Stimulated activated CD8-positive, alpha-beta memory T cell treated with anti-CD3 and anti-CD28 coated beads, Interleukin-4, amount 100 ng/mL, for 24 hours (primary cell): ENCODE data around the gene MUCL3.
"Not testable (repeated sequence)": the region's sequence is repeated elsewhere in the genome, so short reads cannot be mapped to it uniquely, and the experiment has no call there.

Source experiments
- DNase-seq: peaks from one replicate; pipeline ENCODE4 v3.0.0-alpha.2; 2020; ENCODE audit warnings: low read depth

The MUCL3 gene, protein sequence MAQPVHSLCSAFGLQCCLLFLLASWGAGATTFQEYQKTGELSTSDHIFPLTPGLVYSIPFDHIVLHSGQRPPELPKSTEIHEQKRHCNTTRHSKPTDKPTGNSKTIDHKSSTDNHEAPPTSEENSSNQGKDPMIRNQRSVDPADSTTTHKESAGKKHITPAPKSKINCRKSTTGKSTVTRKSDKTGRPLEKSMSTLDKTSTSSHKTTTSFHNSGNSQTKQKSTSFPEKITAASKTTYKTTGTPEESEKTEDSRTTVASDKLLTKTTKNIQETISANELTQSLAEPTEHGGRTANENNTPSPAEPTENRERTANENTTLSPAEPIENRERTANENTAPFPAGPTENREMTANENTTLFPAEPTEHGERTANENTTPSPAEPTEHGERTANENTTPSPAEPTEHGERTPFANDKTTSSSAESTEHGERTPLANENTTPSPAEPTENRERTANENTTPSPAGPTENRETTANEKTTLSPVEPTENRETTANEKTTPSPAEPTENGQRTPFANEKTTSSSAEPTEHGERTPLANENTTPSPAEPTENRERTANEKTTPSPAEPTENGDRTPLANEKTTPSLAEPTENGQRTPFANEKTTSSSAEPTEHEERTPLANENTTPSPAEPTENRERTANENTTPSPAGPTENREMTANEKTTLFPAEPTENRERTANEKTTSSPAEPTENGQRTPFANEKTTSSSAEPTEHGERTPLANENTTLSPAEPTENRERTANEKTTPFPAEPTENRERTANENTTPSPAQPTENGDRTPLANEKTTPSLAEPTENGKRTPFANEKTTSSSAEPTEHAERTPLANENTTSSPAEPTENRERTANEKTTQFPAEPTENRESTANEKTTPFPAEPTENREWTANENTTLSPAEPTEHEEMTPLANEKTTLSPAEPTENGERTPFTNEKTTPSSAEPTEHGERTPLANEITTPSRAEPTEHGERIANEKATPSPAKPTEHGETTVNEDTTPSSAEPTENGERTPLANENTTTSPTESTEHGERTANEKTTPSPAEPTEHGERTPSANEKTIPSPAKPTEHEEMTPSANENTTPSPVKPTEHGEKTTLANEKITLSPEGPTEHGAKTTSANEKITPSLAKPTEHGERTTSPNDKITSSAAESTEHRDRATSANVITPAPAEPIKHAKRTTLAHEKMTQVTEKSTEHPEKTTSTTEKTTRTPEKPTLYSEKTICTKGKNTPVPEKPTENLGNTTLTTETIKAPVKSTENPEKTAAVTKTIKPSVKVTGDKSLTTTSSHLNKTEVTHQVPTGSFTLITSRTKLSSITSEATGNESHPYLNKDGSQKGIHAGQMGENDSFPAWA (N-terminal part only)

GRCh38 chr6:30940361-30940986, at the start of gene MUCL3:
Gene MUCL3, plus strand, starts transcription at chr6:30940973. Its CDS starts 27 bp downstream, at chr6:30941000.
- no peak for DNase-seq

DNA sequence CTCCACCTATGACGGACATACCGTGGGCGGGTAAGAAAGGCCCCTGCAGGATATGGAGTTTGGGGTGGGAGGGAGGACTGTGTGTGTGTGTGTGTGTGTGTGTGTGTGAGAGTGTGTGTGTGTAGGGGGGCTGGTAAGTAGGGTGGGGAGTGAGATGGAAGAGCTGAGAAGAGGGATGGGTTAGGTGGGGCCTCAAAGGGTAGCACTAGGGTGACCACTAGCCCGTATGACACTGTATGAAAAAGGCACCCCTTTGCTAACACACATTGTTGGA, 49.4 kb upstream of the MUCL3 start:
- DNase-seq, result no peak

DNA sequence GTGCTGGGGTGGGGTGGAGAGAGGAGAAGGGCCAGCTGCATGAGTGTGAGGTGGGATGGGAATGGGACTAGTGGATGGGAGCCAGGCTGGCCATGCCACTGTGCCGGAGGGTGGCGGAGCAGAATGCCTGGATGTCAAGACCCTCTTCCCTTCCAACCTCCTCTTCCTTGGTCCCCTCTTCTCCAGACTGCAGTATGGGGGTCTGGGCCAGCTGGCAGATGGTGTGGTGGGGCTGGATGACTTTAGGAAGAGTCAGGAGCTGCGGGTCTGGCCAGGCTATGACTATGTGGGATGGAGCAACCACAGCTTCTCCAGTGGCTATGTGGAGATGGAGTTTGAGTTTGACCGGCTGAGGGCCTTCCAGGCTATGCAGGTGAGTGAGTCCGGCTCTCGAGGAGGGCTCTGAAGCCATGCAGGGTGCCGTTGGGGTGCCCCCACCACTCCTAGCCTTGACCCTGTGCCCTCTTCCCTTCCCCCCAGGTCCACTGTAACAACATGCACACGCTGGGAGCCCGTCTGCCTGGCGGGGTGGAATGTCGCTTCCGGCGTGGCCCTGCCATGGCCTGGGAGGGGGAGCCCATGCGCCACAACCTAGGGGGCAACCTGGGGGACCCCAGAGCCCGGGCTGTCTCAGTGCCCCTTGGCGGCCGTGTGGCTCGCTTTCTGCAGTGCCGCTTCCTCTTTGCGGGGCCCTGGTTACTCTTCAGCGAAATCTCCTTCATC, 48.8 kb upstream of the MUCL3 start:
- no peak for DNase-seq

DNA sequence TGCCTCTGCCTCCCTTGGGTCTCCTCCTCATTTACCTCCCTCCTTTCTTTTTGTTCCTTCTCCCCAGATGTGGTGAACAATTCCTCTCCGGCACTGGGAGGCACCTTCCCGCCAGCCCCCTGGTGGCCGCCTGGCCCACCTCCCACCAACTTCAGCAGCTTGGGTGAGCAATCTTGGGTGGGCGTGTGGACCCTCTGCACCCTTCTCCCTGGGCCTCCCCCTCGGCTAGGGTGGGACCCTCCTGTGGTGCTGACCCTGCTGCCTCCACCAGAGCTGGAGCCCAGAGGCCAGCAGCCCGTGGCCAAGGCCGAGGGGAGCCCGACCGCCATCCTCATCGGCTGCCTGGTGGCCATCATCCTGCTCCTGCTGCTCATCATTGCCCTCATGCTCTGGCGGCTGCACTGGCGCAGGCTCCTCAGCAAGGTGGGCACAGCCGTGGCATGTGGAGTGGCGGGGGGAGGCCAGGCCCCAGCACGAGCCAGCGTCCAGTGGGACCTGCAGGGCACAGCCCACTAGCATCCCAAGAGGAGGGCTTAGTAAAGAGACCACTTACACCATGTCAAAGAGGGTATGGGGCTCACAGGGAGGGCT, 47.7 kb upstream of the MUCL3 start:
- DNase-seq, result no peak

DNA sequence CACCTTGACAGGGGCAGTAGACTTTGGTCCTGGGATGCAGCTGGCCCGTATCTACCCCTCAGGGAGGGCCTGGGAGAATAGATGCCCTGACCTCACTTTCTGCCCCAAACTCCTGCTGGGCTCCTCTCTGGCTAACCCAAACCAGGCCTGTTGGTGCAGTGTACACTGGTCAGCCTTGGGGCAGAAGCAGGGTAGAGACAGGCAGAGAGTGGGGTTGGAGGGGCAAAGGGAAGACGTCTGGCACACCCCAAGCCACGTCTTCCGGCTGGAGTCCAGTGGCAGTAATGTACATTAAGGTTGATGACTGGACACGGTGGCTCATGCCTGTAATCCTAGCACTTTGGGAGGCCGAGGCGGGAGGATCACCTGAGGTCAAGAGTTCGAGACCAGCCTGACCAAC, 47.1 kb upstream of the MUCL3 start:
- no peak for DNase-seq

GRCh38 chr6:30894381-30894780, 46.4 kb upstream of the MUCL3 start:
- DNase-seq, result no peak

DNA sequence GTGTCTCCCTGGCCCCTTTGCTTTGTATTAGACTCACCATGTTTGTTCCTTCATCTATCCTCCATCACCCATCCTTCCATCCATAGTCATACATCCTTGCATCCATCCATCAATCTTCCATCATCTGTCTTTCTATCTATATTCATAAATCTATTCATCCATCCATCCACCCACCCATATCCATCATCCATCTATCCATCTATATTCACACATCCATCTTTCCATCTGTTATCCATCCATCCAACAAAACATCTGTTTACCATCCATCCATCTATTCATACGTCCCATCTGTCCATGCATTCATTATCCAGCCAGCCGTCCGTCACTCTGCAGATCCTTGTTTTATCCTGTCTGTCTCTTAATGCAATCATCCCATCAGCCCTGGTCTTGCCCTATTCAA, 45.8 kb upstream of the MUCL3 start:
- DNase-seq, result no peak

DNA sequence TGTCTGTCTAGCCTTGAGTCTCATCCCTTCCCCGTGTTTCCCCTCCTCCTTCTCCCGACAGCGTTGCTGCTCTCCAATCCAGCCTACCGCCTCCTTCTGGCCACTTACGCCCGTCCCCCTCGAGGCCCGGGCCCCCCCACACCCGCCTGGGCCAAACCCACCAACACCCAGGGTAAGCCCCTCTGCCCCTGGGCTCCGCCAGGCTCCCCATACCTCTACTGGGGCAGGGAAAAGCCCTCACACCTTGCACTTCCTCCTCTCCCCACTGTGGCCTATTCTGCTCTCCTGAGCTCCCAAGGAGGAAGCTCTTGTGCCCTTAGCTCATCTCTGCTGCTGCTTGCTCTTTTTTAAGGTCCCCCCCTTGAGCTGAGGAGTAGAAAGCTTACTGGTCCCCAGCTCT, 45.4 kb upstream of the MUCL3 start:
- DNase-seq, result no peak

GRCh38 chr6:30896541-30896940, 44.2 kb upstream of the MUCL3 start:
- DNase-seq, result no peak

GRCh38 chr6:30897882-30898281, 42.9 kb upstream of the MUCL3 start:
- DNase-seq, result no peak

- DNase-seq, result no peak
These were observed 41.9 kb upstream of the MUCL3 start for GRCh38 chr6:30898750-30899360.

- DNase-seq, result no peak
These were observed 39.8 kb upstream of the MUCL3 start for GRCh38 chr6:30900863-30901417.

DNA sequence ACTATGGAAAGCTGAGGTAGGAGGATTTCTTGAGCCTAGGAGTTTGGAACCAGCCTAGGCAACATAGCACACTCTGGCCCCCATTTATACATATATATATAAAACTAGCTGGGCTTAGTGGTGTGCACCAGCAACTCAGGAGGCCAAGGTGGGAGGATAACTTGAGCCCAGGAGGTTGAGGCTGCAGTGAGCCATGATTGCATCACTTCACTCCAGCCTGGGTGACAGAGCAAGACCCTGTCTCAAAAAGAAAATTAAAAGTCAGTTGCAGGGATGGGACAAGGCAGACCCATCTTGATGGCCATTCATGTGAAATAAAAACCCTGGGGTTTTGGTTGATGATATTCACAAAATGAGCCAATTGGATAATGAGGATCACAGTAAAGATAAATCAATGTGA, 39.3 kb upstream of the MUCL3 start:
- DNase-seq, result no peak

DNA sequence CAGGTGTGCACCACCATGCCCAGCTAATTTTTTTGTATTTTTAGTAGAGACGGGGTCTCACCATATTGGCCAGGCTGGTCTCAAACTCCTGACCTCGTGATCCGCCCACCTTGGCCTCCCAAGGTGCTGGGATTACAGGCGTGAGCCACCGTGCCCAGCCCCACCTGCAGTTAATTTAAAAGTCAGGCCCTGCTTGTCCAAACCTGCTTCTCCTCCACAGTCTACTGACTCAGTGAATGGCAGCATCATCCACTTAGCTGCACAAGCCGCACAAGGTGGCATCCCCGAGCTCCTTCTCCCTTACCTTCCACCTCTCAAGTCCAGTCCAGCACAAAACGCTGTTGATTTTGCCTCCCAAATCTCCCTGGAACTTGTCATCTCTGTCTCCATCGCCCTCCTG, 38.6 kb upstream of the MUCL3 start:
- not testable (repeated sequence) for DNase-seq

- DNase-seq, result no peak
These were observed 38.1 kb upstream of the MUCL3 start for GRCh38 chr6:30902709-30903108.

DNA sequence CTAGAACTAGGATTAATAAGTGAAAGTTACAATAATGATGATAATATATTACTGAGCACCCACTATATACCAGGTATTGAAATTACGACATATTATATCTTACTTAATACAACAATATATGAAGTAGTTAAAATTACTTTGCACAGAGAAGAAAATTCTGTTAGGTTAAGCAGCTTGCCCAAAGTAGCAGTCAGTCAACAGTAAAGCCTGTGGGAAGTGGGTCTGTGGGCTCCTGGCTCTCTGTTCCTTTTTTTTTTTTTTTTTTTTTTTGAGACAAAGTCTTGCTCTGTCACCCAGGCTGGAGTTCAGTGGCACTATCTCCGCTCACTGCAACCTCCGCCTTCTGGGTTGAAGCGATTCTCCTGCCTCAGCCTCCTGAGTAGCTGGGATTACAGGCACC, 37.5 kb upstream of the MUCL3 start:
- DNase-seq, result no peak

DNA sequence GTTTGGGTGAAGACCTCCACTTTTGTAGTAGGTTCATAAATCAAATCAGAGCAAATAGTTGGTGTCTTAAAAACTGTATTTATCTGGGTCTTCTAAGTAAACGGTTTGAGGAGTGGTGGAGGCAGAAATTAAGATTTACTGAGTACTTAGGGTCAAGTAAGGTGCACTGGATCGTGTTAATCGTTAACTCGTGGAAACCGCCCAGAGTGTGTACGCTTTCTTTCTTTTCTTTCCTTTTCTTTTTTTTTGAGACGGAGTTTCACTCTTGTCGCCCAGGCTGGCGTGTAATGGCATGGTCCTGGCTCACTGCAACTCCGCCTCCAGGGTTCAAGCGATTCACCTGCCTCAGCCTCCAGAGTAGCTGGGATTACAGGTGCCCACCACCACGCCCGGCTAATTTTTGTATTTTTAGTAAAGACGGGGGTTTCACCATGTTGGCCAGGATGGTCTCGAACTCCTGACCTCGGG, 33.4 kb upstream of the MUCL3 start:
- DNase-seq, result not testable (repeated sequence)

DNA sequence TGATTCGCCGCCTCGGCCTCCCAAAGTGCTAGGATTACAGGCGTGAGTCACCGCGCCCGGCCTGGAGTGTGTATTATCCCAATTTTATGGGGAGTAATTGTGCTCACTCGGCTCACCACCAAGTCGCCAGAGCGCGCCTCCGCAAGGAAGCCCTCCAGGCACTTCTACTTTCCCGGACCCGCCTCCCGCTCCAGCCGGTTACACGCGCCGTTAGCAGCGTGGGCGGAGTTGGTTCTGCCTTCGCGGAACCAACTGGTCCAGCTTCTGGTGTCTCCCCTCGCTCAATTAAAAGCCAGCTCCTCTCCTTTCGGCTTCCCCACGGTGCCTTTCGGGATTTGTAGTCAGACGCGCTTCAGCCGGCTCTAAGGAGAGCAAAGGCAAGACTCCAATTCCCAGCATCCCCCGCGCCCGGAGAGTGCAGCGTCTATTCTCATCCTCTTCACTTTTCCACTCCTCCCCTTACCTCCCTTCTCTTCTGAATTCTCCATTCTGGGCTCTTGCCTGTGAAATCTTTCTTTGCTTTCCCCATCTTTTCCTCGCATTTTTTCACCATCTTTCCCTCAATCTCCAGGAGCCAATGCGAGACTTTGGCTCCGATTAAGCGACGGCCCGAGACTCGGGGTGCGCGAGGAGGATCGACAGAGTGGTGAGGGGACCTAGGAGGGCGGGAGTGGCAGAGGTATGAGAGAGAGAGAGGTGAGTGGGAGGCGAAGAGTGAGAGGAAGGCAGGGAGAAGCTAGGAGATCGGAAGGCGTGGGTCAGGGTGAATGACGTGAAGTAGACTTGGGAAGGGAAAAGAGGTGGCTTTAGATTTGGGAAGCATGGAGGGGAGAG, 32.8 kb upstream of the MUCL3 start, which contains the start of gene GTF2H4:
TSS of gene GTF2H4 (plus strand) at position 450 of the 834 bp plus-strand sequence.
- DNase-seq, result peak; percentile 93

- DNase-seq, result no peak
These were observed 32.1 kb upstream of the MUCL3 start for GRCh38 chr6:30908700-30909099.
